C4-2B (cell line): ENCODE data around the gene CRYBB3.

Experiments used
- H3K27ac ChIP-seq: fragments of 450-650 bp; 2 replicates; pipeline ENCODE4 v1.5.1; 2017
- CTCF ChIP-seq: fragments of 450-650 bp; conservative IDR thresholded peaks from 2 replicates; pipeline ENCODE4 v1.5.1; 2017; ENCODE audit warnings: mild to moderate bottlenecking
- ZFX ChIP-seq: fragments of 450-650 bp; IDR thresholded peaks from 2 replicates; pipeline ENCODE4 v1.6.1; 2017

Gene CRYBB3

GRCh38 chr22:25192406-25192805, 7.3 kb upstream of the CRYBB3 start:
- no peak overlapping the region for H3K27ac ChIP-seq
- no peak for TF ChIP-seq CTCF

- TF ChIP-seq ZFX, result no peak
- TF ChIP-seq CTCF, result no peak
- no peak overlapping the region for H3K27ac ChIP-seq
Observed at GRCh38 chr22:25193130-25193529, 6.5 kb upstream of the CRYBB3 start.

- H3K27ac ChIP-seq, result no peak overlapping the region
- no peak for TF ChIP-seq CTCF
- no peak for TF ChIP-seq ZFX
Observed at GRCh38 chr22:25193548-25193947, 6.1 kb upstream of the CRYBB3 start.

- no peak for TF ChIP-seq ZFX
- TF ChIP-seq CTCF, result no peak
- H3K27ac ChIP-seq, result no peak overlapping the region
Observed at GRCh38 chr22:25196326-25196725, 3.3 kb upstream of the CRYBB3 start.

GRCh38 chr22:25197340-25197739, 2.3 kb upstream of the CRYBB3 start:
- no peak for TF ChIP-seq CTCF
- TF ChIP-seq ZFX, result no peak
- H3K27ac ChIP-seq, result no peak overlapping the region

- H3K27ac ChIP-seq, result no peak overlapping the region
- TF ChIP-seq CTCF, result no peak
- no peak for TF ChIP-seq ZFX
Observed at GRCh38 chr22:25200967-25201366, 1.3 kb downstream of the CRYBB3 start.

- no peak overlapping the region for H3K27ac ChIP-seq
- no peak for TF ChIP-seq ZFX
- 0 out of 2 replicates have a peak, but pooled peaks have one; percentile 23 for TF ChIP-seq CTCF
Observed at GRCh38 chr22:25201557-25202273, 2.1 kb downstream of the CRYBB3 start.
